T47D (cell line): ENCODE measurements around the gene JPH2.

Experiments used
- DNase-seq, 2 experiments: peaks; one replicate each; pipeline versions ENCODE4 v3.0.0 to v3.0.0-alpha.2; 2011 to 2012; ENCODE audit warnings: low read depth in 1 of 2, low spot score in 1 of 2
- JUND ChIP-seq: IDR thresholded peaks from 2 replicates; pipeline ENCODE4 v1.6.1; 2012; ENCODE audit warnings: low read depth
- in situ Hi-C: cut with HindIII; loops from 2 replicates; pipeline ENCODE4 v1.10.0; 2016; ENCODE audit warnings: low sequenced_read_pairs, low pct_unique_long_range_greater_than_20kb

Gene JPH2

GRCh38 chr20:44073011-44073674 is 113.8 kb downstream of the JPH2 start:
- in situ Hi-C loops: no loop called here
- TF ChIP-seq JUND: no peak
- DNase-seq: no peak

DNA sequence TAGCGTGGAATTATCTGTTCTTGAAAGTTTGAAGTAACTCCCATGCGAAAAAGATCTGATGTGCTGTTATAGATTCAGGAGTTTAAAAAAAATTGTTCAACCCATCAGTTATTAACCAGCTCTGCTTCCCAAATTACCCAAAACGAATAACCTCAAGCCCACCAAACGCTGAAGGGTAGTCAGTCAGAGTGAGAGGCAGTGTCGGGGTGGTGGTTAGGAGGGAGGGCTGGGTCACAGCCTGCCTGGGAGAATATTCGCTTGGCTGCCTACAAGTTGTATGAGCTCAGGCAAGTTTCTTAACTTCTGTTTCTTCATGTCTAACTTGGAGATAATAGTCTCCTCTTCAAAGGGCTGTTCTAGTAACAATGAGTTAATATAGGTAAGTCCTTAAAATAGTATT is 114.6 kb downstream of the JPH2 start:
- in situ Hi-C loops: no loop called here
- TF ChIP-seq JUND: no peak
- DNase-seq: no peak

GRCh38 chr20:44071526-44072111 is 115.4 kb downstream of the JPH2 start:
- no peak for DNase-seq
- in situ Hi-C loops: no loop called here
- no peak for TF ChIP-seq JUND

- no peak for DNase-seq
- TF ChIP-seq JUND: no peak
- in situ Hi-C loops: no loop called here
Observed at GRCh38 chr20:44071057-44071456, 115.9 kb downstream of the JPH2 start.

DNA sequence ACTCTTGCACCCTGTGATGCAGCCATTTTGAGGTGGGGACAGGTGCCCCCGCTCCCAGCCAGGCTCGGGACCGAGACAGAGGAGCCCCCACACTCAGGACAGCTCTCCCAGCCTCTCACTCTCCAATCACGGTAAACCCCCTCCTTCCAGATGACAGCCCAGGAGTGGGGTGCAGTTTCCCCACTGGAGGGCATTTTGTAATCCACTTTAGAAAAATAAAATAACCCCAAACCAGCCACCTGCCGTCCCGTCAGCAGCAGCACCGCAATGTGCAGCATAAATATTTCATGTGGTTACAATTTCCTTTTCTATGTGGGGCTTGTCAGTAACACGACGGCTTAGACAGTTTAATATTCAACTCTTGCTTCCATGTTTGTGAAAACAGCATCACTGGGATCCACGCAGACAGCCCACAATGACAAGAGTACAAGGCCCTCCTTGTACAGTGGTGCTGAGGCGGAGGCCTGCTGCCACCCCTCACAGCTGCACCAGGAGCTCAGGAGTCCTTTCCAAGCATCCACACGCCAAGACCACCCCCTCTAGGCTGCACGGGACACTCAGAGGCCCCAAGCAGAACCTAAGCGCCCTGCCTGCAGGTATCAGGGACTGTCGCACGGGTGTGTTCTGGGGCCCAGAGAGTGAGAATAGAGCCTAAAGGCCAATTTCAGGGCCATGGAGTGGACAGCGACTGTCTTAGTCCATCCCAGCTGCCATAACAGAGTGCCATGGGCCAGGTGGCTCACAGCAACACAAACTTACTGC is 116.7 kb downstream of the JPH2 start:
- no peak for DNase-seq
- TF ChIP-seq JUND: no peak
- in situ Hi-C loops: no loop called here

- no peak for DNase-seq
- in situ Hi-C loops: no loop called here
- TF ChIP-seq JUND: no peak
Observed at GRCh38 chr20:44069203-44070011, 117.6 kb downstream of the JPH2 start.

DNA sequence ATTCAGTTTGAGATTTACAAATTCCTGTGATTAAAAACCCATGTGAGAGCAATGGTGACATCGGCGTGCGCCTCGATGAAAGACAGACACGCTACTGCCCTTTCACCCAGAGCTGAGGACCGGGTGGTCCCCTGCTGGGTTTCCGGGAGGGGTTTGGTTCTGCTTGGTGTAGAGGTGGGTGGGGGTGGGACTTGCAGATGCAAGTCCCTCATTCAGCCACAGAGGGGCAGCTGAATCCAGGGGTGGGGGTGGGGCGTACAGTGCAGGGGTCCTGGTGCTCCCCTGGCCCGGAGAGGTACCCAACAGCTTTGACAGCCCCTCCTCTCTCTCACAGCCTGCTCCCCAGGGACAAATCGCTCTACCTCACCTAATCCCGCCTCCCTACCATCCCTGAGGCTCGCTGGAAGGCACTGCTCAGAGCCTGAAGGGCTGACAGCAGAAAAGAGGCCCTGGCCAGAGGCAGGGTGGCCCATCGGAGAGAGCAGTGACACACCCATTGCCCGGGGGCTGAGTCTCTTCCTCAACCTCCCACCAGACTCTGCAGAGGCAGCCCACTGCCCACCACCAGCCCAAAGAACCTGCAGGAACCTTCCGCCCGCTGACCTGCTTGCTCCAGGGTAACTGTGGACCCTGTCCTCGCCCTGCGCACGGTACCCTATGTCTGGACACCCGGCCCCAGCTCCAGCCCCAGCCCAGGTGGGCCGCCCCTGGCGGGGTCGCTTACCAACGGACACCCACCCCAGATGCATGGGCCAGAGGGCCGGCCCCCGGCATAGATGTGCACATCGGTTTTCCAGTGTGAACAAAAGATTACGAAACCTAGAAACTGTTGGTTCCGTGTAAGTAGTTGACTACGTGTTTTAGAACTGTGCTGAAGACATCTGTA is 118.4 kb downstream of the JPH2 start:
- DNase-seq: no peak
- in situ Hi-C loops: no loop called here
- no peak for TF ChIP-seq JUND

- in situ Hi-C loops: no loop called here
- no peak for TF ChIP-seq JUND
- no peak for DNase-seq
Observed at GRCh38 chr20:44067650-44068081, 119.3 kb downstream of the JPH2 start.

DNA sequence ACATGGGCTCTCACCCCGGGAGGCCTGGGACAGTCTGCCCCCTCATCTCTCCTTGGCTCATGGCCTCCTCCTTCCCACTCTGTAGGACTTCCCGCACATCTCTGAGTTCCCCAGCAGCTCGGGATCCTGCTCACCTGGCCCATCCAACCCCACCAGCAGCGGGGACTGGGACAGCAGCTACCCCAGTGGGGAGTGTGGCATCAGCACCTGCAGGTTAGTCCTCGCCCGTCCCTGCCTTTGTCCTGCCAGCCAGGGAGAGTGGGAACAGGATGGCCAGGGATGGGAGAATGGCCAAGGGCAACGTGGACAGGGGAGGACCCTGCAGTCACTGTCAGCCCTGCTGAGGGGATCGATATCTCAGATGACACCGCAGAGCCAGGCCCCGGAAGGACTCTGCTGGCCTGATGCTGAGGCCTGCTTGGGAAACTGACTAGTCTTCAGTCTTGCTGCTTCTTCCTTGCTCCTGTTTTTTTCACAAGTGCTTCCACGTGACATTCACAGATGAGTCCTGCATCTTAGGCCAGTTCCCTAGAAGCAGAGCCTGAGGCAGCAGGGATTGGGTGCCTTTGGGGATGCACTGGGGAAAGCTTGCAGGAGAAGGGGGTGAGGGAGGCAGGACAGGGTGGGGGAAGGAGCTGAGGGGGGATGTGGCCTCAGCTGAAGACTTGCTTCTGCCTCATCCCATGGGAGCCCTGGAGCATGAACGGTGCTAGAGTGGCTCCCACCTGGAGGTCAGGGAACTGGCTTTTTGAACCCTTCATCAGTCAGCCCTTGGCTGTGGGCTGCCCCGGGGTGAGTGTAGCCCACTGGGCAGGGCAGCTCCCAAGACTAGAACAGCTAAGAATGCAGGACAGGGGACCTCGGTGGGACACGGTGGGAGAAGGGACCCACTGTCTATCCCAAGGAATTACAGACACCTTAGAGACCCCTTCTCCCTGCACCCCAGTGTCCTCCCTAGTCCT is 120.1 kb downstream of the JPH2 start:
- no peak for DNase-seq
- in situ Hi-C loops: no loop called here
- TF ChIP-seq JUND: no peak

DNA sequence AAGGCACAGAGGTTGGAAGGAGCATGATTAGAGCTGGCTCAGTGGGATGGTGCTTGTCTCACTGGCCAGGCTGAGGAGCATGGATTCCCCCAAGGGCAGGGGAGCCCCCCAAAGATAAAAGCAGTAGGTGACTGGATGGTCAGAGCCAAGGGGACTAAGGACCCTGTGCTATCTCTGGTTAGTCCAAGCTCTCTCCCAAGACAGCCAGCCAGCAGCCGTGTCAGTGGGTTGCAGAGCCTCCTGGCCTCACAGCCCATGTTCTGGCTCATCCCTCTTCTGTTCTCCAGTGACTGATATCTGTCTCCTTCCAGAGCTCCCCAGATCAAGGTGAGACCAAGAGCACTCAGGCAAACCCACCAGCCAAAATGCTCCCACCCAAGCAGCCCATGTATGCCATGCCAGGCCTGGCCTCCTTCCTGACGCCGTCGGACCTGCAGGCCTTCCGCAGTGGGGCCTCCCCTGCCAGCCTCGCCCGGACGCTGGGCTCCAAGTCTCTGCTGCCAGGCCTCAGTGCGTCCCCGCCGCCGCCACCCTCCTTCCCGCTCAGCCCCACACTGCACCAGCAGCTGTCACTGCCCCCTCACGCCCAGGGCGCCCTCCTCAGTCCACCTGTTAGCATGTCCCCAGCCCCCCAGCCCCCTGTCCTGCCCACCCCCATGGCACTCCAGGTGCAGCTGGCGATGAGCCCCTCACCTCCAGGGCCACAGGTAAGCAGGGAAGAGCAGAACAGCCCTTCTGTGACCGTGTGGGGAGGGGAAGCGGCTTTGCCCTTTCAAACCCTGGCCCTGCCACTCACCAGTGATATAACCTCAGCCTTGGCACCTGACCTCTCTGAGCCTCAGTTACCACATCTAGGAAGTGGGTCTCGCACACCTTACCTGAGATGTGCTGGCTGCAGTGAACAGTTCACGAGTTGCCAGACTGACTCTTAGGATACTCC is 121.3 kb downstream of the JPH2 start:
- in situ Hi-C loops: no loop called here
- no peak for TF ChIP-seq JUND
- no peak for DNase-seq
